Activated CD4-positive, alpha-beta T cell treated with anti-CD3 and anti-CD28 coated beads for 36 hours (primary cell): ENCODE data around the gene STK32C. TPM values are rescaled to one million over a fixed set of nuclear protein-coding genes. Genes with fewer than 3 reads are reported as not detected.

Experiments
- ATAC-seq: fragments of 200-7000 bp; cut with Tn5 transposase; one replicate; pipeline ENCODE4 v1.10.0; 2021; ENCODE audit warnings: mild to moderate bottlenecking, moderate library complexity
- CTCF ChIA-PET: fragments of 350-600 bp; sonication (Branson Sonifier 250); formaldehyde crosslinking; loops from one replicate; lab custom pipeline; 2021; ENCODE audit warnings: antibody characterized with exemption; lab: Charles Lee
- POLR2A ChIA-PET: fragments of 350-600 bp; sonication (Branson Sonifier 250); formaldehyde crosslinking; loops from one replicate; lab custom pipeline; 2021; ENCODE audit warnings: antibody characterized with exemption, inconsistent platforms; lab: Charles Lee
- DNase-seq: peaks from one replicate; pipeline ENCODE4 v3.0.0-alpha.2; 2020
- H3K27ac Mint-ChIP-seq: one replicate; pipeline ENCODE4 v1.8.0; 2021; ENCODE audit warnings: mixed read lengths
- H3K27me3 Mint-ChIP-seq: one replicate; pipeline ENCODE4 v1.8.0; 2021; ENCODE audit warnings: mixed read lengths
- H3K36me3 Mint-ChIP-seq: one replicate; pipeline ENCODE4 v1.8.0; 2021; ENCODE audit warnings: low read depth, mixed read lengths
- H3K4me1 Mint-ChIP-seq: one replicate; pipeline ENCODE4 v1.8.0; 2021; ENCODE audit warnings: mixed read lengths
- H3K4me3 Mint-ChIP-seq: one replicate; pipeline ENCODE4 v1.8.0; 2021; ENCODE audit warnings: mild to moderate bottlenecking, moderate library complexity, mixed read lengths
- H3K9me3 Mint-ChIP-seq: one replicate; pipeline ENCODE4 v1.8.0; 2021; ENCODE audit warnings: low read depth, mixed read lengths
- intact Hi-C, 2 experiments: fragments of 100-400 bp; cut with DNase I in 1 of 2; cut with micrococcal nuclease in 1 of 2; formaldehyde crosslinking; loops; one replicate each; pipeline versions ENCODE4 v1.14.2 to v1.15.1; 2022 to 2024; cut with DNase I, micrococcal nuclease
- total RNA-seq, 2 experiments: library from RNA; stranded (reverse); gene quantifications; one replicate each; pipeline ENCODE4 v1.2.3, GENCODE V29; 2021

Gene STK32C
- total RNA-seq, 2 experiments from 2014 or later, result 15.8 to 19.9 TPM

- H3K36me3 Mint-ChIP-seq, result no peaks in the 10 kb centered on the region
- no peak overlapping the region for H3K27ac Mint-ChIP-seq
- DNase-seq, result no peak
- no peak for ATAC-seq
- H3K9me3 Mint-ChIP-seq, result no peaks in the 10 kb centered on the region
- H3K4me1 Mint-ChIP-seq, result no peaks in the 10 kb centered on the region
- intact Hi-C loops, result no loop called here
- H3K27me3 Mint-ChIP-seq, result no peaks in the 10 kb centered on the region
- ChIA-PET CTCF (no interaction called here), POLR2A (no interaction called here)
- no peak overlapping the region for H3K4me3 Mint-ChIP-seq
Measured at GRCh38 chr10:132201111-132201969, 106.4 kb downstream of the STK32C start.

DNA sequence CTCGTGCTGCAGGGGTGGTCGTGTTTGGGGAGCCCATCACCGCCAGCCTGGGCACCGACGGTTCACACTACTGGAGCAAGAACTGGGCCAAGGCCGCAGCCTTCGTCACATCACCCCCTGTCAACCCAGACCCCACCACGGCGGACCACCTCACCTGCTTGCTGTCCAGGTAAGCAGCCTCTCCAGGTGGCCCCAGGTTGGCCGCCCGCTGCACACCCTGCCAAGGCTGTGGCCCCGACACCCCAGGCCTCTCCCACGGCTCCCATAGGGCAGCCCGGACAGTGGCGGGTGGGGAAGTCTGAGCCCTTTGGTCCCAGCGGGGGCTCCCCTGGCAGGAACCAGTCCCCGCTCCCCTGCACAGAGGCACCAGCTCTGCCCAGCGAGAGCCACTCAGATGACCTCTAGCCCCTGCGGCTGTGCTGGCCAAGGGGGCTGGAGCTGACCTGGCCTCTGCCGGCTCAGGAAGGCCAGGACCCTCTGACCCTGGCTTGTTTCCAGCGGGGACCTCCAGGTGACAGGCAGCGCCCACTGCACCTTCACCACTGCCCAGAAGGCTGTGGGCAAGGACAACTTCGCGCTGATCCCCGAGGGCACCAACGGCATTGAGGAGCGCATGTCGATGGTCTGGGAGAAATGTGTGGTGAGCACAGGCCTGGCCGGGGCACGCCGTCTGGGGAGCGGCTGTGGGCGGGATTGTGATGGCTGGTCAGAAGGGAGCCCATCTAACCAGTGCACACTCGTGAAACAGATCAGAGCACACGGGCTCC is 107.2 kb downstream of the STK32C start:
- DNase-seq (no peak), ATAC-seq (no peak)
- H3K36me3 Mint-ChIP-seq, result no peaks in the 10 kb centered on the region
- H3K4me1 Mint-ChIP-seq, result no peaks in the 10 kb centered on the region
- CTCF ChIA-PET, result no interaction called here
- intact Hi-C loops, result no loop called here
- no peak overlapping the region for H3K27ac Mint-ChIP-seq
- no peaks in the 10 kb centered on the region for H3K9me3 Mint-ChIP-seq
- no peak overlapping the region for H3K4me3 Mint-ChIP-seq
- POLR2A ChIA-PET, result no interaction called here
- no peaks in the 10 kb centered on the region for H3K27me3 Mint-ChIP-seq

DNA sequence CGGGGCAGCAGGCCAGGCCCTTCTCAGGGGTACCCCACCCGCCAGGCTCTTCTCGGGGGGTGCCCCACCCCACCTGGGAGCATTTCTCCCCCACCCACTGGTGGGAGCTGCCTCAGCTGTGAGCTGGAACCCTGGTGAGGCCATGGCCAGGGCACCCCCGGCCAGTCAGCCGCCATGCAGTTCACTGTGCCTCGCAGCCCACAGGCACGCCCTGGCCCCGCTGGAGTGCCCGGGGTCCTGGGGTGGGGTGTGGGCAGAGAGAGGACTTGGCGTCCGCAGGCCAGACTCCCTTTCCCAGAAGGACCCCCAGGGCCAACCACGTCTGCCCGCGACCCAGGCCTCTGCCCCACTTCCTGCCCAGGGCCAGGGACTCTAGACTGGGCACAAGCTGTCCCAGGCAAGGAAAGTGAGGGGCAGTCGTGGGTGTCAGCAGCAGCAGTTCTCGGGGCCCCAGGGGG is 107.9 kb downstream of the STK32C start:
- Mint-ChIP-seq H3K4me3 (no peak overlapping the region), H3K4me1 (no peaks in the 10 kb centered on the region), H3K9me3 (no peaks in the 10 kb centered on the region), H3K36me3 (no peaks in the 10 kb centered on the region), H3K27ac (no peak overlapping the region), H3K27me3 (no peaks in the 10 kb centered on the region)
- ChIA-PET CTCF (no interaction called here), POLR2A (no interaction called here)
- DNase-seq (no peak), ATAC-seq (no peak)
- intact Hi-C loops, result no loop called here

DNA sequence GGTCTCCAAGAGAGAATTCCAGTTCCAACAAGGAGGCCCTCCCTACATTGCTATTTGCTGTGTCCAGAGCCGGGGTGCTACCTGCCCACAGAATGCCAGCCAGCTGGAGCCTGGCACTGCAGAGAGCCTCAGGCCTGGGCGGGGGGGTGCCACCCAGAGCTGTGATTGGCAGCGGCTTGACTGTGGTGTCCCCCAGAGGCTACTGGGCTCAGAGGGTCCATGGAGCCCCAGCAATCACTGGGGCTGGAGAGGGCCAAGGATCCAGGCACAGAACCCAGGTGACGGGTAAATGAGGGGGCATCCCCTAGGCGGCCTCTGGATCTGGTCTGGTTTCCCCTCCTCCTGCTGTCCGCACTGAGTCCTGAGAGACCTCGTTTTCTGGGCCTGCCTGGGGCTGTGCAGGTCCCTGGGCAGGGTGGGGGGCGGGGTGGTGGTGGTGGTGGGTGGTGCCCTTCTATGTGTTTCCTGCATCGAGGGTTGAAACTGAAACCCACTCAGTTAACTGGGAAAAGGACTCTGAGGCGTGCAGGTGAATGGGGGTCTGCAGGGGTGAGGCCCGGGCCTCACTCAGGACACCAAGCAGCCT is 108.4 kb downstream of the STK32C start:
- ATAC-seq (no peak), DNase-seq (no peak)
- no peaks in the 10 kb centered on the region for H3K36me3 Mint-ChIP-seq
- no peak overlapping the region for H3K4me3 Mint-ChIP-seq
- no peaks in the 10 kb centered on the region for H3K4me1 Mint-ChIP-seq
- intact Hi-C loops, result no loop called here
- no peaks in the 10 kb centered on the region for H3K9me3 Mint-ChIP-seq
- H3K27me3 Mint-ChIP-seq, result no peaks in the 10 kb centered on the region
- ChIA-PET CTCF (no interaction called here), POLR2A (no interaction called here)
- H3K27ac Mint-ChIP-seq, result no peak overlapping the region

- no peak overlapping the region for H3K27ac Mint-ChIP-seq
- ChIA-PET CTCF (interaction anchor here (0.6 kb wide), 1 partner anchor 128 kb away, joined by 4 read pairs; no protein-coding TSS in a partner anchor), POLR2A (no interaction called here)
- H3K27me3 Mint-ChIP-seq, result no peaks in the 10 kb centered on the region
- no peaks in the 10 kb centered on the region for H3K4me1 Mint-ChIP-seq
- H3K36me3 Mint-ChIP-seq, result no peaks in the 10 kb centered on the region
- DNase-seq (no peak), ATAC-seq (no peak)
- no peak overlapping the region for H3K4me3 Mint-ChIP-seq
- intact Hi-C loops, result no loop called here
- H3K9me3 Mint-ChIP-seq, result no peaks in the 10 kb centered on the region
Measured at GRCh38 chr10:132198381-132199181, 109.2 kb downstream of the STK32C start.

GRCh38 chr10:132198068-132198370 is 109.7 kb downstream of the STK32C start:
- CTCF ChIA-PET, result interaction anchor here (0.6 kb wide), 1 partner anchor 128 kb away, joined by 4 read pairs; no protein-coding TSS in a partner anchor
- no peaks in the 10 kb centered on the region for H3K27me3 Mint-ChIP-seq
- intact Hi-C loops, result no loop called here
- H3K4me3 Mint-ChIP-seq, result no peak overlapping the region
- no peaks in the 10 kb centered on the region for H3K36me3 Mint-ChIP-seq
- H3K9me3 Mint-ChIP-seq, result no peaks in the 10 kb centered on the region
- DNase-seq (no peak), ATAC-seq (no peak)
- no peak overlapping the region for H3K27ac Mint-ChIP-seq
- POLR2A ChIA-PET, result no interaction called here
- H3K4me1 Mint-ChIP-seq, result no peaks in the 10 kb centered on the region

DNA sequence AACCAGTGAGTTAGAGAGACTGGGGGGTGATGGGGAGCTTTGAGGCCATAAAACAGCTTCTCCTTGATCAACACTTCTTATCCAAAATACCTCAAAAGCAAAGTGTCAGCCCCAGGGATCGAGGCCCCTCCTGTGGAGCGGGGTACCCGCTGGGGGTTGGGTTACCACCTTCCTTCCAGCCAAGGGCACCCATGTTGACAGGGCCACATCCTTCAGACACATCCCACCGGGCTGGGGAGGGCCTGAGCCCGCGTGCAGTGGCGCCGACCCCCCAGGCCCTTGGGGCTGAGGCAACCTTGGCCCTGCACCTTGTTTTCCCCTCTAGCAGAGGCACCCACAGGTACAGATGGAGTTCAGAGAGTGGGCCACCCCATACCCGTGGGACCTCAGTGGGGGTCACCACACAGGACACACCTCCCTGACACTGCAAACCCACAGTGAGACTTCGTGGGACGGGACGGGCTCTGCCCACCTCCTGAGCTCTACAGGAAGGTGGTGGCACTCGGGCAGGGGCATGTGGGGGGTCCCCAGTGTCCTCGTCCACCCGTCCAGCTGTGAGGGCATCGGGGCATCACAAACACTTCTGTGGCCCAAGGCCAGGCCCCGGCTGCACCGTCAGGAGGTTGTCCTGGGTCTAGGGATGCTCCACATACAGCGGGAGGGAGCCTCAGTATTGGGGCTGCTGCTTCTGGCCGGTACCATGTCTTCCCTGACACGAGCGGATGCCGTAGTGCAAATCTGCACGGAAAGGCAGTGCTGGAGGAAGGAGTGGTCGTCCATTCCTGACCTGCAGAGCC is 110.3 kb downstream of the STK32C start:
- Mint-ChIP-seq H3K27ac (no peak overlapping the region), H3K4me1 (no peaks in the 10 kb centered on the region), H3K27me3 (no peaks in the 10 kb centered on the region), H3K36me3 (no peaks in the 10 kb centered on the region), H3K9me3 (no peaks in the 10 kb centered on the region), H3K4me3 (no peak overlapping the region)
- intact Hi-C loops, result no loop called here
- ChIA-PET CTCF (interaction anchor here (0.6 kb wide), 1 partner anchor 127 kb away, joined by 4 read pairs; no protein-coding TSS in a partner anchor), POLR2A (no interaction called here)
- DNase-seq (no peak), ATAC-seq (no peak)

- CTCF ChIA-PET, result no interaction called here
- intact Hi-C loops, result no loop called here
Measured at GRCh38 chr10:132196178-132197113, 111.3 kb downstream of the STK32C start.

GRCh38 chr10:132195366-132196075 is 112.2 kb downstream of the STK32C start:
- no peak overlapping the region for H3K27ac Mint-ChIP-seq
- H3K36me3 Mint-ChIP-seq, result no peaks in the 10 kb centered on the region
- no peak overlapping the region for H3K4me3 Mint-ChIP-seq
- no peaks in the 10 kb centered on the region for H3K27me3 Mint-ChIP-seq
- DNase-seq (no peak), ATAC-seq (no peak)
- H3K9me3 Mint-ChIP-seq, result no peaks in the 10 kb centered on the region
- H3K4me1 Mint-ChIP-seq, result no peaks in the 10 kb centered on the region
- intact Hi-C loops, result no loop called here
- ChIA-PET POLR2A (no interaction called here), CTCF (no interaction called here)

More at GRCh38 chr10:132196178-132197113, 111.3 kb downstream of the STK32C start:
- H3K4me1 Mint-ChIP-seq, result no peaks in the 10 kb centered on the region
- DNase-seq, result no peak
- H3K4me3 Mint-ChIP-seq, result no peak overlapping the region
- no peaks in the 10 kb centered on the region for H3K9me3 Mint-ChIP-seq
- ATAC-seq, result no peak
- H3K27ac Mint-ChIP-seq, result no peak overlapping the region
- POLR2A ChIA-PET, result no interaction called here
- no peaks in the 10 kb centered on the region for H3K36me3 Mint-ChIP-seq
- no peaks in the 10 kb centered on the region for H3K27me3 Mint-ChIP-seq
